Parathyroid adenoma (tissue), 2 donors: ENCODE results near the gene PHKB.

Experiments used
- H2AFZ ChIP-seq: fragments of 300-600 bp; sonication (generic); one replicate; pipeline ENCODE4 v1.7.0; 2017; ENCODE audit warnings: antibody characterized with exemption, mild to moderate bottlenecking
- H3K27ac ChIP-seq: fragments of 300-600 bp; sonication (generic); one replicate; pipeline ENCODE4 v1.7.0; 2017
- H3K27me3 ChIP-seq: fragments of 300-600 bp; sonication (generic); one replicate; pipeline ENCODE4 v1.7.0; 2017; ENCODE audit warnings: low read length; ENCODE audit not compliant: control insufficient read depth, insufficient read depth
- H3K36me3 ChIP-seq: fragments of 300-600 bp; sonication (generic); one replicate; pipeline ENCODE4 v1.7.0; 2017; ENCODE audit warnings: low read length; ENCODE audit not compliant: control insufficient read depth, insufficient read depth
- H3K4me1 ChIP-seq: fragments of 300-600 bp; sonication (generic); one replicate; pipeline ENCODE4 v1.7.0; 2017; ENCODE audit warnings: control low read depth
- H3K4me2 ChIP-seq: fragments of 300-600 bp; sonication (generic); one replicate; pipeline ENCODE4 v1.7.0; 2017; ENCODE audit warnings: low read length
- H3K4me3 ChIP-seq: fragments of 300-600 bp; sonication (generic); one replicate; pipeline ENCODE4 v1.7.0; 2017; ENCODE audit warnings: low read depth, low read length
- H3K79me2 ChIP-seq: fragments of 300-600 bp; sonication (generic); one replicate; pipeline ENCODE4 v1.7.0; 2017; ENCODE audit warnings: control low read depth
- H3K9ac ChIP-seq: fragments of 300-600 bp; sonication (generic); one replicate; pipeline ENCODE4 v1.7.0; 2017; ENCODE audit warnings: mild to moderate bottlenecking
- H3K9me3 ChIP-seq: fragments of 300-600 bp; sonication (generic); one replicate; pipeline ENCODE4 v1.7.0; 2017; ENCODE audit warnings: low read length; ENCODE audit not compliant: control insufficient read depth
- CTCF ChIP-seq: fragments of 300-600 bp; sonication (generic); IDR thresholded peaks from one replicate; pipeline ENCODE4 v1.7.0; 2017; ENCODE audit warnings: antibody characterized with exemption, mild to moderate bottlenecking
- donor health status: primary hyperparathyroidism.

Gene PHKB

GRCh38 chr16:47574091-47575054, 113.2 kb downstream of the PHKB start:
- Histone ChIP-seq H3K4me2 (no peak overlapping the region), H3K27ac (no peak overlapping the region), H3K9me3 (no peaks in the 10 kb centered on the region), H3K9ac (no peak overlapping the region), H3K36me3 (no peaks in the 10 kb centered on the region), H3K27me3 (no peaks in the 10 kb centered on the region), H3K79me2 (peaks cover 14% of the 10 kb centered on the region), H3K4me3 (no peak overlapping the region), H3K4me1 (no peaks in the 10 kb centered on the region), H2AFZ (no peak overlapping the region)
- TF ChIP-seq CTCF, result no peak

- no peak overlapping the region for H3K4me2 ChIP-seq
- no peaks in the 10 kb centered on the region for H3K9me3 ChIP-seq
- TF ChIP-seq CTCF, result no peak
- no peak overlapping the region for H2AFZ ChIP-seq
- no peaks in the 10 kb centered on the region for H3K27me3 ChIP-seq
- no peaks in the 10 kb centered on the region for H3K36me3 ChIP-seq
- H3K9ac ChIP-seq, result no peak overlapping the region
- peaks cover 6% of the 10 kb centered on the region for H3K79me2 ChIP-seq
- H3K4me1 ChIP-seq, result no peaks in the 10 kb centered on the region
- no peak overlapping the region for H3K27ac ChIP-seq
- no peak overlapping the region for H3K4me3 ChIP-seq
Observed at GRCh38 chr16:47577029-47577428, 115.9 kb downstream of the PHKB start.

DNA sequence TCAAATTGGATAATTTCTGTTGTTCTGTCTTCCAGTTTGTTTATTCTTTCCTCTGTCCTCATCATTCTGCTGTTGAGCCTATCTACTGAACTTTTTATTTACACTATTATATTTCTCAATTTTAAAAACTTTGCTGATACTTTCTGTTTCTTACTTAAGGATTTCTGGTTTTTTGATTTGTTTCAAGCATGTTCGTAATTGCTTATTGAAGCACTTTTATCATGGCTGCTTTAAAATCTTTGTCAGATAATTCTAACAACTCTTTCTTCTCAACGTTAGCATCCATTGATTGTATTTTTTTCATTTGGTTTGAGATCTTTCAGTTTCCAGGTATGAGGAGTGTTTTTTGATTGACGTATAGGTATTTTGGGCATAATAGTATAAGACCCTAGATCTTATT, 116.9 kb downstream of the PHKB start:
- no peaks in the 10 kb centered on the region for H3K4me1 ChIP-seq
- no peaks in the 10 kb centered on the region for H3K9me3 ChIP-seq
- H3K27me3 ChIP-seq, result no peaks in the 10 kb centered on the region
- TF ChIP-seq CTCF, result no peak
- no peak overlapping the region for H3K9ac ChIP-seq
- H3K27ac ChIP-seq, result no peak overlapping the region
- no peaks in the 10 kb centered on the region for H3K36me3 ChIP-seq
- peaks cover 1% of the 10 kb centered on the region for H3K79me2 ChIP-seq
- H3K4me2 ChIP-seq, result no peak overlapping the region
- no peak overlapping the region for H3K4me3 ChIP-seq
- no peak overlapping the region for H2AFZ ChIP-seq

DNA sequence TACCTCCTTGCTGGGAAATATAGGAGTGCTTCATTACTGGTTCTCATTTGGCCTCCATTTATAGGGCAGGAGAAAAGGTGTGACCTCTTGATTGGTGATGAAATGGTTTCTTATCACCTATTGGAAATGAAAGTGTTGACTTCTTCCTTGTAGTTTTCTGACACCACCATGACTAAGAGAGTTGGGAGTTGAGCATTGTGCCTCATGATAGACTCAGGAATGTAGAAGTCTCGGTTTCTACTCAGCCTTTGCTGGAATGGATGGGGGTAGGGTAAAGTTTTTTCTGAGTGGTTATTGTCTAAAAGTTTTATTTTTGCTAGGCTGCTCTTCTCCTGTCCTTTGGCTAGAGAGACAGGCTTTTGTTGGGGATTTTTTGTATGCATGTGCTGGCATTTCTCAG, 117.4 kb downstream of the PHKB start:
- H3K27me3 ChIP-seq, result no peaks in the 10 kb centered on the region
- no peak overlapping the region for H3K9ac ChIP-seq
- H3K27ac ChIP-seq, result no peak overlapping the region
- H3K4me1 ChIP-seq, result no peaks in the 10 kb centered on the region
- H3K79me2 ChIP-seq, result no peaks in the 10 kb centered on the region
- TF ChIP-seq CTCF, result no peak
- H3K9me3 ChIP-seq, result no peaks in the 10 kb centered on the region
- H3K4me2 ChIP-seq, result no peak overlapping the region
- H3K36me3 ChIP-seq, result no peaks in the 10 kb centered on the region
- no peak overlapping the region for H3K4me3 ChIP-seq
- H2AFZ ChIP-seq, result no peak overlapping the region

DNA sequence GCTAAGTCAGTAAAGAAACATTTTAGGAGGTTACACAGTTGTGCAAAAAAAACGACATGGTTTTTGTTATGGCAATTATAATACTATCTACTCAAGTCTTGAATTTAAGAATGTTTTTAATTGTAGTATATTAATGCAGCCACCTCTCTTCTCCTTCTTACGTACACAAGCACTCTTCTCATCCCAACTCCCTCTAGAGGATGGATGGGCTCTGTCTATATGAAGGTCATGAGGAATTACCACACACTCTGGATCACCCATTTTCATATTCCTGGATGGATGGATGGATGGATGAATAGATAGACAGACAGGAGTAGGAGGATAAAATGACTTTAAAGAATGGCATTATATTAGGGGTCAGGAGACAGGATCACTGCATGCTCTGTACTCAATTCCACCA, 120.0 kb downstream of the PHKB start:
- H3K9me3 ChIP-seq, result no peaks in the 10 kb centered on the region
- no peak overlapping the region for H3K27ac ChIP-seq
- H3K9ac ChIP-seq, result no peak overlapping the region
- no peak overlapping the region for H2AFZ ChIP-seq
- H3K4me2 ChIP-seq, result no peak overlapping the region
- no peak for TF ChIP-seq CTCF
- H3K4me1 ChIP-seq, result no peaks in the 10 kb centered on the region
- H3K4me3 ChIP-seq, result no peak overlapping the region
- H3K36me3 ChIP-seq, result no peaks in the 10 kb centered on the region
- no peaks in the 10 kb centered on the region for H3K79me2 ChIP-seq
- H3K27me3 ChIP-seq, result no peaks in the 10 kb centered on the region
